ENCODE results near the gene PTPMT1.

PTPMT1 gene

GRCh38 chr11:47578524-47579494 is 13.4 kb downstream of the PTPMT1 start, which contains the start of the genes KBTBD4 and NDUFS3:
Gene KBTBD4 (minus strand): TSS chr11:47578970. CDS start chr11:47578951, 19 bp downstream.
Gene NDUFS3 (plus strand): TSS chr11:47579074. CDS start chr11:47579092, 18 bp downstream.
- peak; percentile 75 to 79 for DNase-seq (ENCODE audit: low read depth in 2 of 2)

DNA sequence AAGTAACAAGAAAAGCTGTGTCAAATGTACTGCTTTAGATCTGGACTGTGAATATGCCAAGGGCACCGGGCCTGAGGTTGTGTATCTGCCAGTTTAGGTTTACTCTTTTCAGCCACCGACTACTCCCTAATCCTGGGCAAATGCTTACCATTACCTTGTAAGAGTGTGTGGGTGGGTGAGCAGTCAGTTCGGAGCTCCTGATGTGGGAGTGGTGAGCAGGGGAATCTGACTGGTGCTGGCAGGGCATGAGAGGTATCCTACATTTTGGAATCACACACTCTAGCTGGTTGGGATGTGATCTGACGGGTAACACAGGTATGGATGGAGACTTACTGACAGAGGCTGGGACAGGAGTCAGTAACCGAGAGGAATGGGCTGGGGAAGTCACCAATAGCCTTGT is 18.4 kb downstream of the PTPMT1 start:
- DNase-seq (ENCODE audit: low read depth in 2 of 2), result no peak

DNA sequence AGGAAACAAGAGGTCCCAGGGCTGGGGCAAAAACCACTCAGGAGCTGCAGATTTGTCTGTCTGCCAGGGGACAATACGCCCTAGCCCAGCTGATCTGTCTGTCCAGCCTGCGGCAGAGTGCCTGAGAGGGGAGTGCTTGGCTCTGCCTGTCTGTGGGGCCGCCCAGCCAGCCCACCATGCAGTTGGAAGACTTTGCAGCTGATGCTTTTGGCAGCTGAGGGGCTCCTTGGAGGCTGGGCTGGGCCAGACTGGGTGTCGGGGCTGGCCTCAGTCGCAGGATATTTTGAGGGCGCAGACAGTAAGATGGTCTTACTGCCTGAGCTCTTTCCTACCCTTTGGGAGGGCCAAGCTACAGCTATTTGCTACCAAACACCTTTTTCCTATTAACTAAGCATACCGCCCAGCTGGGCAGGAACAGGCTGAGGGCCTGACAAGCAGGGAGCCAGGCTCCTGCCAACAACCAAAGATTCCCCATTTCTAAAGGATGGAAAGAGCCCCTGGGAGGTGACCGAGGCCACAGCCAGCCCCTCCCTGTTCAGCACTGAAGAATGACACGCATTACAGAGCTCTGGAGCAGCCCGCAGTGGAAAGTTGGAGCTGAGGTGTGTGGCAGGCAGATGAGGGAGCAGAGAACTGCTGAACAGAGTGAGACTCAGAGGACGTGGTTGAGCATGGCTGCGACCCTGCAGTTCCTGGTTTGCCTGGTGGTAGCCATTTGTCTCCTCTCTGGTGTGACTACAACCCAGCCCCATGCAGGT is 20.9 kb downstream of the PTPMT1 start, which contains the start of gene FAM180B:
FAM180B (plus strand) TSS at position 581 of the 758 bp plus-strand sequence; CDS start at position 672, 91 bp downstream.
- no peak for DNase-seq (ENCODE audit: low read depth in 2 of 2)

- DNase-seq (ENCODE audit: low read depth in 2 of 2), result no peak
Measured at GRCh38 chr11:47587039-47587716, 21.8 kb downstream of the PTPMT1 start.

DNA sequence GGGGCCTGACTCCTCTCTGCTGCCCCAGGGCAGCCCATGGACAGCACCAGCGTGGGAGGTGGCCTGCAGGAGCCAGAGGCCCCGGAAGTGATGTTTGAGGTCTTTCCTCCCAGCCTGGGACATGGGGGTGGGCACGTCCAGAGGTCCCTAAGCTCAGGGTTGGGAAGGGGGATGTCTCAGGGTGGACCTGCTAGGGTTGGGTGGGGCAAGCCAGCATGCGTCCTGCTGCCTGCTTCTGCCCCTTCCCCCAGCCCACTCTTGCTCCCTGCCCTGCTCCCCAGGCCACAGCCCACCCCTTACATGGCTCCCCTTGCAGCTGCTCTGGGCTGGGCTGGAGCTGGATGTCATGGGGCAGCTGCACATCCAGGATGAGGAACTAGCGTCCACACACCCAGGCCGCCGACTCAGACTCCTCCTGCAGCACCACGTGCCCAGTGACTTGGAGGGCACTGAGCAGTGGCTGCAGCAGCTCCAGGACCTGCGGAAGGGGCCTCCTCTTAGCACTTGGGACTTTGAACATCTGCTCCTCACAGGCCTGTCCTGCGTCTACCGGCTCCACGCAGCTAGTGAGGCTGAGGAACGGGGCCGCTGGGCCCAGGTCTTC is 22.4 kb downstream of the PTPMT1 start:
- DNase-seq (ENCODE audit: low read depth in 2 of 2), result no peak

GRCh38 chr11:47589118-47589517 is 23.7 kb downstream of the PTPMT1 start:
- DNase-seq (ENCODE audit: low read depth in 2 of 2), result no peak

DNA sequence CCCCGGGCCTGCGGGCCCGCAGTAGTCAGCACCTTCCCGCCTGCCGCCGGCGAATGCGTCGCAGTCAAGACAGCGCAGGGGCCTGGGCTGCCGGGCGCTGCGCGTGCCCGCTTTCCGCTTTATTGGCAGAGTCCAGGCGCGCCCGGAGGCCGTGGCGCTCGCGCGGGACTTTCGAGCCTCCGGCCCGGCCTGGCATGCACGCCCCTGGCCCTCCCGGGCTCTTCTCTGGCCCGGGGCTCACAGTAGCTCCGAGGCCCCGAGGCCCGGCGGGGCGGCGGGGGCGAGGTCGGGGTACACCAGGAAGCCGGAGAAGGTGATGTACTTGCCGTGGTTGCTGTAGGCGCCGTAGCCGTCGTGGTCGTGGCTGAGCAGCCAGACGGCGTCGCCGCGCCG is 24.2 kb downstream of the PTPMT1 start:
- no peak for DNase-seq (ENCODE audit: low read depth in 2 of 2)

DNA sequence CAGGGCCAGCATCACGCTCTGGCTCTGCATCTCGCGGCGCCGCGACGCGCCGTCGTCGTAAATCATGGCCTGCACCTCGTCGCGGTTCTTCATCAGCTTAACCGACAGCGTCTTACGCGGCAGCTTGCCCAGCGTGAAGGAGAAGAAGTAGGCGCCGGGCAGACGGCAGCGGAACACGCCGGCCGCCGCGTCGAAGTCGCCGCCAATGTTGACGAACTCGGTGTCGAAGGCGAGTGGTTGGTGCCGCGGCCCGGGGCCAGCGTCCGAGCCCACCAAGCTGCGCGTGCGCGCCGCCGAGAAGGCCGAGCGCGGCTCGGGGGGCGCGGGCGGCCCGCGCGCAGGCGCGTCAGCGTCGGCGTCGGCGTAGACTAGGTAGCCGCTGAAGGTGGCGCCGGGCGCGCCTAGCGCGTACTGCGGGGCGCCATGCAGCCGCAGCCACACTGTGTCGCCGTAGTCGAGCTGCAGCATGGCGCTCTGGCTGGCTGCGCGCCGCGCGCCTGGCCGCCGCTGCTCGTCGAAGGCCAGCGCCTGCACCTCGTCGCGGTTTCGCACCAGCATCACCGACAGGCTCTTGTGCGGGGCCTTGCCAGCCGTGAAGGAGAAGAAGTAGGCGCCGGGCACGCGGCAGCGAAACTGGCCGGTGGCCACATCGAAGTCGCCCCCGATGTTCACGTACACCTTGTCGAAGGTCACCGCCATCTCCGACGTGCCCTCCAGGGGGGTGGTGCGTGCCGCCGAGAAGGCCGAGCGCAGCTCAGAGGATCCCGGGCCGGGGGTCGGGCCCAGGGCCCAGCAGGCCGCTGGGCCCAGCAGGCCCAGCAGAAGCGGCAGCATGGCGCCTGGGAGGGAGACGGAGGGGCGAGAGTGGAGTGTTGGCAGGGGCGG is 24.8 kb downstream of the PTPMT1 start:
- no peak for DNase-seq (ENCODE audit: low read depth in 2 of 2)

GRCh38 chr11:47591764-47592163 is 26.4 kb downstream of the PTPMT1 start:
- no peak for DNase-seq (ENCODE audit: low read depth in 2 of 2)

GRCh38 chr11:47592251-47592650 is 26.9 kb downstream of the PTPMT1 start:
- no peak for DNase-seq (ENCODE audit: low read depth in 2 of 2)

- no peak for DNase-seq (ENCODE audit: low read depth in 2 of 2)
Measured at GRCh38 chr11:47592970-47593369, 27.6 kb downstream of the PTPMT1 start.

DNA sequence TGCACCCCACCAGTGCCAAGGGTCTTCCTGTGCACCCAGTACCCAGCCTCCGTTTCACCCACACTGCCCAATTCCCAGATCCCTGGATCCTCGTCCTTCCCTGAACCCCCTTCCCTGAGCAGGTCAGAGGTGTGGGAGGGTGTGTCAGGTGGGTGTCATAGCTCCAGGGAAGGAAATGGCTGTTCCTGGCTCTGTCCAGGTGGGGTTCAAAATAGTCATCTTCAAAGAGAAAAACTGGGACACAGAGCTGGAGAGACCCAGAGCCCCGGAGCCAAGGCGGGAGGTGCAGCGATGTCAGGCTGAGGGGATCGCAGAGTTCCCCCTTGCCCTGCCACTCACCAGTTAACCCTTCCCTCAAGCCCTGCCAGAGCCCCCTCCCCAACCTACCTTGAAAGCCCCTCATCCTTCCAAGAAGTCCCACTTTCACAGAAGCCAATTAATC is 28.1 kb downstream of the PTPMT1 start:
- no peak for DNase-seq (ENCODE audit: low read depth in 2 of 2)

DNA sequence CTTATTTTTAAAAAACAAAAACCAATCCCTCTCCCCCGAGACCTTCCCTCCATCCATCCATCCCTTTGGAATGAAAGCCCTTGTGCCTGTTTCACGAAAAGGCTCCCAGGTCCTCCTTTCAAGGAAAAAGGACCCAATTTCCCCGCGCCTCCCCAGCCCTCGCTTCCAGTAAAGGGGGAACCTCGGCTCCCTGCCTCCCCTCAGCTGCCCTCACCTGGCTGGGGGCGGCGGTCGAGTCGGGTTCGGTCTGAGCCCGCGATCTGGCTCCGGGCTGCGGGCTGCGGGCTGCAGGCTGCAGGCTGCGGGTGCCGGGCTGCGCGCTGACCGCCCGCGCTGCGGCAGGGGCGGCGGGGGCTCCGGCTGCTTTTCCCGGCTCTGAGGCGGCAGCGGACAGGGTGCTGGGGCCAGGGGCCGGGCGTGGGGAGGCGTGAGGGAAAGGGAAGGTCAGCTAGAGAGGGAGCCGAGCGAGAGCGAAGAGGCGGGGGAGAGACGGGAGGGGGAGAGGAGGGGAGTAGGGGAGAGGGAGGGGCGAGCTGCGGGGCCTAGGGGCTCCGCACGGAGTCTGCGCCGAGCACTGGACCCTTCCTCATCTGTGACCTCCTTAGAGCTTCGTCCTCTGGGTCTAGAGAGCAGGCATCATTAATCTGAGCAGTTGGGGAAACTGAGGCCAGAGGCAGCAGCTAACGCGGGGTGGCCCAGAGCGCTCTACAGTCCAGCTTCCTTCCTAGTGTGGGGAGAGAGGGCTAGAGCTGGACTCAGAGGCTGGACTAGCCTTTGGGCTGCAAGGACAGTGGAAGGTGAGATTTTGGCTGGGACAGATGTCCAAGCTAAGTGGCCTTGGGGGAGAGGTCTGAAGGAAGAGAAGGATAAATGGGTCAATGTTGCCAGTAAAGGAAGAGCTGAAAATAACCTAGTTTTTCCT is 28.8 kb downstream of the PTPMT1 start, which contains the start of gene C1QTNF4:
C1QTNF4 (minus strand) TSS at position 478 of the 922 bp plus-strand sequence. CDS start 3,601 bp downstream, outside the sequence.
- no peak for DNase-seq (ENCODE audit: low read depth in 2 of 2)

DNA sequence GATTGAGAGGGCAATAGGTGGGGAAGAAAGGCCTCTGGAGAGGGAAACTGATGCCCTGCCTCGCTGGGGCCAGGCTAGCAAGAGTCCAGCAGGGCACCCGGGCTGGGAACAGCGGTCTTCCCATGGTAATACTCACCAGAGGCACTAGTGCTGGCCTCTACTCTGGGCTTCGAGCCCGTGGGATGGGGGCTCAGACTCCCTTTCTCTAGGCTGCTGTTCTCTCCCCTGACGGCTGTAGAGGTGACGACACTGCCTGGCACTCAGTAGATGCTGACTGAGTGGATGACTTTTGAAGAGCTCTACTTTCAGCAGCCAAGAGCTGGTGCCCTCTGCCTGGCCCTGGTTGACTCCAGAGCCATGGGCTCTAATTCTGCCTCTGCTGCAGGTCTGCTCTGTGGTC is 29.6 kb downstream of the PTPMT1 start:
- no peak for DNase-seq (ENCODE audit: low read depth in 2 of 2)

DNA sequence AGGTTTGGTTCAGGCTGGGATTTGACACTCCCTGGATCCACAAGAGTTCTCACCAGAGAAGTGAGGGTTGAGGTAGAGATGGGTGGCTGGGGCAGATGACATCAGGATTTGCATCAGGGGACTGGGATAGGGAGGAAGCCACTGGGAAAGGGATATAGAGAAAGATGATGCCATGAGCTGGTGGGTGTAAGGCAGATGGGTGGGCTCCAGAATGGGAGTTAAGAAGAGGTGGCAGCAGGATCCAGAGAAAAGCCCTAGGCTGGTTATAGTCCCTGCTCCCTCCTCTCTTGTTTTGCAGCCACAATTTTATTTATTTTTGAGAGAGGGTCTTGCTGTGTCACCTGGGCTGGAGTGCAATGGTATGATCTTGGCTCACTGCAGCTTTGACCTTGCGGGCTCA is 30.6 kb downstream of the PTPMT1 start:
- no peak for DNase-seq (ENCODE audit: low read depth in 2 of 2)

- DNase-seq (ENCODE audit: low read depth in 2 of 2), result no peak
Measured at GRCh38 chr11:47599902-47600301, 34.5 kb downstream of the PTPMT1 start.

- DNase-seq (ENCODE audit: low read depth in 2 of 2), result no peak
Measured at GRCh38 chr11:47603295-47603694, 37.9 kb downstream of the PTPMT1 start.

GRCh38 chr11:47605921-47606320 is 40.5 kb downstream of the PTPMT1 start:
- DNase-seq (ENCODE audit: low read depth in 2 of 2), result no peak

GRCh38 chr11:47606731-47607130 is 41.3 kb downstream of the PTPMT1 start:
- DNase-seq (ENCODE audit: low read depth in 2 of 2), result no peak

Data from activated CD8-positive, alpha-beta memory T cell treated with anti-CD3 and anti-CD28 coated beads for 4 hours (primary cell).